Right cardiac atrium (tissue), 5 donors: Measurements from ENCODE around the gene CFAP107. TPM values are rescaled to one million over a fixed set of nuclear protein-coding genes. Genes with fewer than 3 reads are reported as not detected.
"Not testable (repeated sequence)": the region's sequence is repeated elsewhere in the genome, so short reads cannot be mapped to it uniquely, and the experiment has no call there.

Experiments
- ATAC-seq, 2 donors: fragments of 200-7000 bp; cut with Tn5 transposase; one replicate each; pipeline versions ENCODE4 v1.8.0 to v1.9.1; 2020; ENCODE audit warnings: moderate library complexity in 2 of 2, mild to moderate bottlenecking in 1 of 2
- DNase-seq, 3 donors: peaks; one replicate each; pipeline ENCODE4 v3.0.0-alpha.2; 2020
- H3K27ac ChIP-seq: one replicate; pipeline ENCODE4 v1.5.1; 2013; ENCODE audit warnings: mild to moderate bottlenecking, low read length, control low read depth, moderate library complexity
- H3K27me3 ChIP-seq: one replicate; pipeline ENCODE4 v1.6.1; 2013; ENCODE audit not compliant: control insufficient read depth, insufficient read depth
- H3K4me1 ChIP-seq: one replicate; pipeline ENCODE4 v1.6.1; 2013; ENCODE audit warnings: low read length; ENCODE audit not compliant: control insufficient read depth, insufficient read depth
- H3K4me3 ChIP-seq: one replicate; pipeline ENCODE4 v1.5.1; 2013; ENCODE audit warnings: low read length, control low read depth
- H3K9me3 ChIP-seq: one replicate; pipeline ENCODE4 v1.6.1; 2013; ENCODE audit warnings: low read length; ENCODE audit not compliant: control insufficient read depth
- WGBS: extraction: QIAGEN DNeasy Blood & Tissue Kit; methylation state at CpG from one replicate; pipeline ENCODE4 v1.1.7; 2013; 5-methylcytosine and 5-hydroxymethylcytosine counted together
- intact Hi-C, 4 donors: fragments of 100-400 bp; cut with DNase I; formaldehyde crosslinking; loops; one replicate each; pipeline versions ENCODE4 v1.11.0 to v1.14.0; 2022 to 2023
- polyA plus RNA-seq: library from polyadenylated mRNA; stranded (reverse); fragments of 200-250 nt; gene quantifications from one replicate; pipeline ENCODE4 v1.2.3, GENCODE V29; 2013
- total RNA-seq, 4 donors: library from RNA; stranded (reverse); fragmentation: NEBNext Ultra II Directional; extraction: Animal tissue kit (Norgen Biotek cat#: 25700); gene quantifications; one replicate each; pipeline ENCODE4 v1.2.1, GENCODE V29; 2021
- donor health status: healthy with polysubstance abuse.
- donor health status: DM: no; HTN: yes; CAD: no.
- donor health status: DM: no; HTN: no; CAD: no.
- donor health status: DM: no; HTN: yes; CAD: no; lungs with severe emphysema.
- donor health status: DM: yes; HTN: yes; CAD: no.

CFAP107 gene
- total and polyA plus RNA-seq, 5 donors = not detected

DNA sequence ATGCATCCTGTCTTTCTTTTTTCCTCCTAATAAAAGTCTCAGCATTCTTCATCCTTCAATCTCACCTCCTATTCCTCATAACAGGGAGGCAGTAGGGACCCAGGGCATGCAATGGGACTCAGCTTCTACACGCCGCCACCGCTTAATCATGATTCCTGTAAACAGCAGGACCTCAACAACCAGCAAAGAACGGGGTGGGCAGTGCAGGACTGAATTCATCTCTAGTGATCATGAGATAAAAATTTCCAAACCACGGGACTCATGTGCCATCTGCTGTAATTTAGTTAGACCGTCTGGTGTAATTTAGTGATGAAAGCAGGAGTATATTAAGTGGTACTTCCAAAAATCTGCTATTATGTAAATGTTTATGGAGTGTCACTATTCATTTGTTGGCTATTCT lies 32.9 kb downstream of the CFAP107 start:
- Histone ChIP-seq H3K4me3 (no peak overlapping the region), H3K27ac (no peak overlapping the region), H3K4me1 (no peaks in the 10 kb centered on the region), H3K9me3 (no peaks in the 10 kb centered on the region), H3K27me3 (peaks cover 2% of the 10 kb centered on the region)
- no peak for DNase-seq
- WGBS = 77% methylated on average over 6 of the region's 6 CpGs
- intact Hi-C loops = no loop called here
- ATAC-seq = no peak

DNA sequence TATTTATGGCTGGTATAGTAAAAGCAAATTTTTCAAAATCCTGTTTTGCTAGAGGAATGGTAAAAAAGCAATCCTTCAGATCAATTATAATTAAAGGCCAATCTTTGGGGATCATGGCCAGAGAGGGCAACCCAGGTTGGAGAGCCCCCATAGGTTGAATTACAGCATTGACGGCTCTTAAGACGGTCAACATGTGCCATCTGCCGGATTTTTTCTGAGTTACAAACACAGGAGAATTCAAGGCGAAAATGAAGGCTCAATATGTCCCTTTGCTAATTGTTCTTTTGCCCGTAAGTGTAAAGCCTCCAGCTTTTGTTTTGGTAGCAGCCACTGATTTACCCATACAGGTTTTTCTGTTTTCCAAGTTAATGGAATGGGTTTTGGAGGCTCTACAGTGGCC lies 35.5 kb downstream of the CFAP107 start:
- H3K4me1 ChIP-seq, intact Hi-C loops, H3K27ac ChIP-seq, H3K9me3 ChIP-seq, H3K4me3 ChIP-seq, DNase-seq, H3K27me3 ChIP-seq, ATAC-seq: not testable (repeated sequence)
- WGBS = 86% methylated on average over 4 of the region's 5 CpGs

DNA sequence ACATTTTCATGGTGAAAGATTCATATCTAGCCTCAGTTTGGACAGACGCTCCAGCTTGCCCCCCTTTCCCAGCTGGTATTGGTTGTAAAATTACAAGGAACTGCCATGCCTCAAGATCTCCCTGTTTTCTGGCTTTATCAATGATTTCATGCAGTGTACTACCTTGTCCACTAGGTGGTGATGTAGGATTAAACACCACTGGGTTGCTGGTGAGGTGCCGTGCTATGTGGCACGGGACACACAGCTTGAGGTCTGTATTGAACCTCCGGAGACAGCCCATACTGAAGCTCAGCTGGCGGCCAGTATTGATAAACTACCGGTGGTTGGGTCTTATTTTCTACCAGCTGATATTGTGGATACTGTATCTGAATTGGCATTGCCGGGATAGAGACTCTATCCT lies 37.8 kb downstream of the CFAP107 start:
- H3K4me3 ChIP-seq, H3K27ac ChIP-seq, ATAC-seq, intact Hi-C loops, H3K27me3 ChIP-seq, DNase-seq, H3K9me3 ChIP-seq, H3K4me1 ChIP-seq: not testable (repeated sequence)
- 39% methylated on average over 6 of the region's 7 CpGs for WGBS

DNA sequence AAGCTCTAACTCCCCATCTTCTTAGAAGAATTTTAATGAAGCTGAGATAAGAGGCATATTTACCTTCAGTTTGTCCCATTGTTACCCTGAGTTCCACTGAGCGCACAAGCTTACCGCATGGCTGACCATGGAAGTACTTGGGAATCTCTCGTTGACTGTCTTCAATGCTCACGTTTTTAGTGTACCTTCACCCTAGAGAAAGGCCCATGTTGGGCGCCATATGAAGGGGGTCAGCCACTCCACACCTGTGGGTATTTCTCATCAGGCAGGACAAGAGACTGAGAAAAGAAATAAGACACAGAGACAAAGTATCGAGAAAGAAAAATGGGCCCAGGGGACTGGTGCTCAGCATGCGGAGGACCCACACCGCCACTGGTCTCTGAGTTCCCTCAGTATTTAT lies 38.7 kb downstream of the CFAP107 start:
- H3K27ac ChIP-seq, H3K27me3 ChIP-seq, H3K4me3 ChIP-seq, ATAC-seq, H3K4me1 ChIP-seq, H3K9me3 ChIP-seq, intact Hi-C loops, DNase-seq: not testable (repeated sequence)
- WGBS = 90% methylated on average over 7 of the region's 8 CpGs

DNA sequence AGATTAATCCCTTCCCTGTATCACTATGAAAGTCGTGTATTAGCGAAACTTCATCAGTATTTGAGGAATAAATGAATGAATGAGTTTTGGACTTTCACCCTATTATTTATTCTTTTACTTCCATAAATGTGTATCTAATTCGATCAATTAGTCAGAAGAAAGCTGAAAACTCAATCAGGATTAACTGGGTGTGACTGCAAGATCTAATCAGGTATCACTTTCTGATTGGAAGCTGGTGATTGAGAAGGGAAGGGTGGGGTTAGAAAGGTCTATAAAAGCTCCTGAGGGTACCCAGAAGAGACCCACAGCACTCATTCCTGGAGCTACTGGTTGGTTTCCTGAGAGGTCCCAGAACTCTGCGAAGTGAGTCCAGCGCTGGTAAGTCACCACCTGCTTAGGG lies 45.1 kb downstream of the CFAP107 start, which contains the start of gene PRAMEF1:
PRAMEF1 (plus strand) TSS at position 301 of the 400 bp plus-strand sequence. CDS start 1,831 bp downstream, outside the sequence.
- H3K4me3 ChIP-seq, H3K27me3 ChIP-seq, DNase-seq, intact Hi-C loops, H3K9me3 ChIP-seq, ATAC-seq, H3K4me1 ChIP-seq, H3K27ac ChIP-seq: not testable (repeated sequence)
- 71% methylated on average over 5 of the region's 5 CpGs for WGBS

DNA sequence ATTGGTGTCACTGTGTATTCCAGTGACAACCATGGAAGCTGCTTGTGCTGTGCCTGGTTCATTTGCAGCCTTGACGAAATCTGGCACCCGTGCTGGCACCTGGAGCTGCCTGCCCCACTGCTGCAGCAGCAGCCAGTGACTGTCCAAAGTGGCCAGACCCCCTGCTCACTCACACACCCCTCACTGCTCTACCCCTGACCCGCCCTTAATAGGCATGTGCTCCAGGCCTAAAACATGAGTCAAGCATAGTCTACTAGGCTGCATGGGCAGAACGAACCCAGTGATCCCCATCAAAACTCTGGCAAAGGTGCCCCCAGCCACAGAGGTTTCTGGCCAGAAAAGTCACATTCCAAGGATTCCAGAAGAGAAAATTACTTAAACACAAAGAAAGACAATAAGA lies 52.9 kb downstream of the CFAP107 start:
- no peak overlapping the region for H3K27ac ChIP-seq
- intact Hi-C loops = no loop called here
- ATAC-seq = no peak
- H3K27me3 ChIP-seq = no peaks in the 10 kb centered on the region
- no peak for DNase-seq
- H3K4me1 ChIP-seq = no peaks in the 10 kb centered on the region
- no peak overlapping the region for H3K4me3 ChIP-seq
- WGBS = 53% methylated on average over 4 of the region's 4 CpGs
- no peaks in the 10 kb centered on the region for H3K9me3 ChIP-seq

DNA sequence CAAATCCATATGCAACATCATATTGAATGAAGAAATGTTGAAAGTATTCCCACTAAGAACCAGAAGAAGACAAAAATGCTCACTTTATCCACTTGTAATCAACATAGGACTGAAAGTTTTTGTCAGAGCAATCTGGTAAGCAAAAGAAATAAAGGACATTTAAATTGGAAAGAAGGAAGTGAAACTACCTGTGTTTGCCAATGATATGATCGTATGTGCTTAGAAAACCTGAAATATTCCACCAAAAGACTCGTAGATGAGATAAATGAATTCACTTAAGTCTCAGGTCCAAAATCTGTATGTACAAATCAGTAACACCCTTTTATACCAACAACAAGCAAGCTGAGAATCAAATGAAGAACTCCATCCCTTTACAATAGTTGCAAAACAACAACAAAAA lies 53.7 kb downstream of the CFAP107 start:
- DNase-seq (no peak), ATAC-seq (no peak)
- intact Hi-C loops = no loop called here
- no peaks in the 10 kb centered on the region for H3K27me3 ChIP-seq
- WGBS = 61% methylated on average over 2 of the region's 2 CpGs
- no peaks in the 10 kb centered on the region for H3K9me3 ChIP-seq
- H3K4me3 ChIP-seq = no peak overlapping the region
- no peak overlapping the region for H3K27ac ChIP-seq
- H3K4me1 ChIP-seq = no peaks in the 10 kb centered on the region

DNA sequence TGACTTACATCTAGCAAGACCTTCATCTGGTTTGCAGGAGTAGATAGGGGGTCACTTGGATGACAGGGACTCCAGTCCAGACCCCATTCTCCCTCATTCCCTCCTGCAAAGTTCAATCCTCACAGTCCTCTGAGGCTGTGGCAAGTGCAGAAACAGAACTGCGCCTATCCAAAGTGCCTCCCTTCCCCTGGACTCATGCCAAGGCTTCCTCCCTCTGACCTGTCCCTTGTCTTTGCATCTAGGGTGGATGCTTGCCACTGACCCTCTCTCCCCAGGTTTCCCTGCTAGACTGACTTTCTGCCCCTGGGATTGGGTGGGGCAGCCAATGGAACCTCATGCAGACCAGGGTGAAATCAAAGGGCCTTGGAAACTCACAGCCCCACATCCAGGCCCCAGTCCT lies 63.9 kb downstream of the CFAP107 start:
- H3K4me1 ChIP-seq = no peaks in the 10 kb centered on the region
- H3K27ac ChIP-seq = no peak overlapping the region
- DNase-seq (no peak), ATAC-seq (no peak)
- 78% methylated on average over 1 of the region's 1 CpG for WGBS
- no peaks in the 10 kb centered on the region for H3K9me3 ChIP-seq
- H3K27me3 ChIP-seq = no peaks in the 10 kb centered on the region
- intact Hi-C loops = no loop called here
- H3K4me3 ChIP-seq = no peak overlapping the region

DNA sequence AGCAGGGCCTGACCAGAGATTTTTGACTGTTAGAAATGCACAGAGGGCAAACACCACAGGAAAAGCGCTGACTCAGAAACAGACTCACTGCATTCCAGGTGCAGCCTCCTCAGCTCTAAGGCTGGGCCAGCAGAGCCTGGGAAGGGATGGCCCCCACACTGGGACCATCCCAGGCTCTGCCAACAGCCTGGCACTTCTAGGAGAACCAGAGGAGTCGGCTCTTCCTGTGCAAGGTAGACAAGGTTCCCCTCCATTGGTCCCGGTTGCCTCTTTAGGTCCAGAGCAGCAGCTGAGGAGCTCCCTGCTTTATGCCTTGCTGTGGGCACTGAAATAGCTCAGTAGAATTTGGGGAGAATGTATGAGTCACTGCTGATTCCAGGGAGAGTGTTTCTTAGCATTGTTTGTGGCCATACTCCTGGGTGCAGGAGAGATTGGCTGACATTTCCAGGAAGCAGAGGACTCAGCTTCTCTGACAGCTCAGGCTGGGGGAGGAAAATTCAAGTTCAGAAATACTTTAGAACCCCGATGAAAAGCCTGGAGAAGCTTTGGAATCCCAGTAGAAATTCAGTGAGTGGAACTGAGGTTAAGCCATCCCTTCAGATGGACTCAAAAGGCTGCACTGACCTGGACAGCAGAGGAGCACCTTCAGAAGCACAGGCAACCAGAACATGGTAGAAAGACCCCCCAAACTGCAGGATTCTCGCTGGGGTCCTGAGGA lies 64.8 kb downstream of the CFAP107 start:
- H3K27ac ChIP-seq = no peak overlapping the region
- WGBS = 68% methylated on average over 5 of the region's 5 CpGs
- DNase-seq (no peak), ATAC-seq (no peak)
- intact Hi-C loops = no loop called here
- no peaks in the 10 kb centered on the region for H3K9me3 ChIP-seq
- no peaks in the 10 kb centered on the region for H3K4me1 ChIP-seq
- no peak overlapping the region for H3K4me3 ChIP-seq
- no peaks in the 10 kb centered on the region for H3K27me3 ChIP-seq

DNA sequence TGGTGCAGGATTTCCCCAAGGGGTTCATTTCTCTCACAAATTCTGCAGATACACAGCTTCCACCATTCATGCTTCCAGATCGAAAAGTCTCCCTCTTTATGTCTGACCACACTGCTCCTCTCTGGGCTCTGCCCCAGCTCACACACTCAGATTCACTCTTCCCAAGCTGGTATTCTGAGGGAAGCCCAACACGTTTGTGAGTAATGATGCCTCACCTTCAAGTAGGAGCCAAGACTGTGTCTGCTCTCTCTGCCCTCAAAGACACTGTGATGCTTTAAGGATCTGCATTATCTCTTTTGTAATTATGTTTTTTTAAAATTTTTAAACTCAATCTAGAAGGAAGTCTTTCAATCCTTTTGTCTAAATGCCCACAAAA lies 65.4 kb downstream of the CFAP107 start:
- Histone ChIP-seq H3K4me1 (no peaks in the 10 kb centered on the region), H3K27me3 (no peaks in the 10 kb centered on the region), H3K27ac (no peak overlapping the region), H3K4me3 (no peak overlapping the region), H3K9me3 (no peaks in the 10 kb centered on the region)
- no peak for ATAC-seq
- 62% methylated on average over 2 of the region's 2 CpGs for WGBS
- intact Hi-C loops = no loop called here
- DNase-seq = no peak
